HG02973 (cell line): Measurements from ENCODE around the gene KCNS3.
"Not testable (repeated sequence)": the region's sequence is repeated elsewhere in the genome, so short reads cannot be mapped to it uniquely, and the experiment has no call there.

Source experiments
- ATAC-seq: cut with Tn5 transposase; IDR thresholded peaks from one replicate; pipeline ENCODE4 v1.9.1; 2021; ENCODE audit warnings: moderate library complexity; ENCODE audit not compliant: unreplicated experiment

The KCNS3 gene

DNA sequence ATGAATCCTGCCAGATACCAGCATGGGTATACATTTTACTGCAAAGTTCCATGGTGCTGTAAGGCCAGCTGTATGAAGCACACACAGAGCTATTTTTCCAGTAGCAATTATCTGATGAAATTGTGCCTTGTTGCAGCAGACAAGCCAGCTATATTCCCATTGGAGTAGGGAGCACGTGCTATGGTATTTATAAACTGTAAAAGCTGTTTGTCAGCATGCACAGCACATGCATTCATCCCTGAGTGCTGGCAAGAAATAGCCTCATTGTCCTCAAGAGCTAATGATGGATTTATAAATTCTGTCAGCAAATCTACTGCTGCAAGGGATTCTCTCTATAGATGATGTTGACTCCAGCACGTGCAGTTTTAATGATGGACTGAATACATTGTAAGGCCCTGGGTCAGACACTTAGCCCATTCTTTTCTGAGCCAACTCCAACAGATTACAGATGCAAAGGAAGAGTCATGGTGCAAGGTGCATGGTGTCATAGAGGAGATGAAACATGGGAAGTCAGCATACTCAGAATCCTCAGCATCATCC lies 61.7 kb downstream of the KCNS3 start:
- ATAC-seq, result no peak

DNA sequence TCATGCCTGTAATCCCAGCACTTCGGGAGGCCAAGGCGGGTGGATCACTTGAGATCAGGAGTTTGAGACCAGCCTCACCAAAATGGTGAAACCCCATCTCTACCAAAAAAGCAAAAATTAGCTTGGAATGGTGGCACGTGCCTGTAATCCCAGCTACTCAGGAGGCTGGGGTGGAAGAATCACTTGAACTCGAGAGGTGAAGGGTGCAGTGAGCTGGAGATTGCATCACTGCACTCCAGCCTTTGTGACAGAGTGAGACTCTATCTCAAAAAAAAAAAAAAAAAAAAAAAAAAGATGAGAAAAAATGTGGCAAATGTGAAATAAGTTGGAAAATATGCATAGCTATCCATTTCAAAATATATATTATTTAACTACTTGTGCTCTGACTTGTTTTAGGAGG lies 65.0 kb downstream of the KCNS3 start:
- ATAC-seq, result no peak

DNA sequence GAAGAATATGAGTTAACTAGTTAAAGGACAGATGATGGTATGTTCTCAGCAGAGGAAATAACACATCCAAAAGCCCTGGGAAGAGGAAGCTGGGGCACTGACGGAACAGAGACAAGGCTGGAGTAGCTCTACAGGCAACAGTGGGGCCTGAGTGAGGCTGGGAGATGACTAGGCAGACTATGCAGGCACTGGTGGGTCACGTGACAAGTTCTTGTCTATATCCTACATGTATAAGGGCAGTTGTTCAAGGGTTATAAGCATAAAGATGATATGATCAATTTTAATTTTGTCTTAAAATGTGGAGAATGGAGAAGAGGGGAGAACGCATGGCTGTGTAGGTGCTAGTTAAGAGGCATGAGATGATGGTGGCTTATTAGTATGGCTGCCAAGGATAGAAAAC lies 68.6 kb downstream of the KCNS3 start:
- ATAC-seq, result no peak

DNA sequence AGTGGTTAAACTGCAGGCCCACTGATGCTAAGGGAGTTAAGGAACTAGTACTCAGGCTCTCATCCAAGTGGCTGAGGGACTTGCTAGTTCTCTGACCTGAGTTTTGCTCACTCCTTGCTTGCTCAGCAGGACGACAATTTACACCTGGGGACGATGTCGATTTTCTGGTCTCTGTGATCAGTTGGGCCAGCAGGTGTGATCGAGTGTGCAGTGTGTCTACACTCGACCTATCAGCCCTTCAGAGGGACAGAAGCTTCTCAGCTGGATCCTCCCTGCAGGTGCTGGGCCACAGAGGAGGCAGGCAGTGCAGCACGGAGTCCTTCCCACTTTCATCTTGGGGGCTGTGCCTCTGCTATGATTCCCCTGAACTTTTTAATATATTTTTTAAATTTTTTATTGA lies 71.5 kb downstream of the KCNS3 start:
- no peak for ATAC-seq

DNA sequence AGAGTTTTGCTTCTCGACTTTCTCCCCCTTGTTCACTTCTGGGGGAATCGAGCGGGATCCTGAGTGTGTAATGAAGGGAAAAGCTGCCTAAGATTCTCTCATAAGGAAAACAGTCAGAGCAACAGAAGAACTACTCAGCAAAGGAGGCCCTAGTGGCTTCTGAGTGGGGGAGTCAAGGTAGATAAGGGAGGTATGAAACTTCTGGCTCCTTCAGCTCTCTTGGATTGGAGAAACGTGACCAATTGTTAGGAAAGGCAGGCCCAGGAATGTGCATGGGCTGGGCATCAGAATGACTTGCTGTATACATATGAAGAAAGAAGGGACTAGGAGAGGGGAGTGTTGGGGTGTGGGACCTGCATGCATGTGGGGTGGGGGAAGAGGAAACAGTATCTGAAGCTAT lies 73.1 kb downstream of the KCNS3 start:
- ATAC-seq, result no peak

DNA sequence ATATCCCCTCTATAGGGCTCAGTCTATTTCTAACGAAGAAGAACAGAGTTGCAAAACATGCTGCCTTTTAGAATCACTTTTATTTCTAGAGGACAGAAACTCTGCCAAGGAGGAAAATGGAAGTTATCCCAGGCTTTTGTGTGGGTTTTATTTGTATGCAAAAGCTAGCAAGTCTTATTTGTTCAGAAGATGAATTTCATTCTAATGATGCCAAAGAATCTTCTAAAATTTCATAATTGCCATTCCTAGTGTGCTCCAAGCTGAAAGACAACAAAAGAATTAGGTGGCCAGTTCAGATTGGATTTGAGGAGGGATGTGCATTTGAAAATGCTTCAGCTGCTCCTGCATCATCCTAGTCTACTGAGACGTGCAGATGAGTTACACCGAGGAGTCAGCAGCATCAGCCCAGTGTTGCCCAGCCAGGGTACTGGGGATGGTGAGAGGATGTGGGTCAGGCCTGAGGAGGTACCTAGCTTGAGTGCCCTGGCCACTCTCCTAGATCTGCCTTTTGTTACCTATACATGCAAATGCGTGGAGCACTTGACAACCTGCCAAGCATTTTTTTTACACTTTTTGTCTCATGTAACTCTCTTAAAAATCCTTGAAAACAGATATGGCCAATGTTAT lies 80.1 kb downstream of the KCNS3 start:
- no peak for ATAC-seq

DNA sequence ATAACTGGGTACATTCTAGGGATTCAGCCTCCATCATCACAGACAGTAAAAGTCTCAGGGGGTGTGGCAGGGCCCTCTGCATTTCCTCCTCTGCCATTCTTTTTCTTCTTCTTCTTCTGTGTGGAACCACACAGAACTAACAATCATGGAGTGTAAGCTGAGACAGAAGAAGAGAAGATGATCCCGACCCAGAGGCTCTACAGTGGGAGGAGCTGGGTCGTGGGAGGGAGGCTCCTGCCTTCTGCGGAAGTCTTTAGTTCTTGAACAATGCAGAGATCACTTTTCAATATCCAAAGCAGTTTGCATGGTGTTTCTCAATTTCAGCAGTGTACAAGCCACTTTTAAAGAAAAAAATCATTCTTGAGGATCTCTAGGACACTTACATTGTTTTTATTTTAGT lies 80.9 kb downstream of the KCNS3 start:
- no peak for ATAC-seq

DNA sequence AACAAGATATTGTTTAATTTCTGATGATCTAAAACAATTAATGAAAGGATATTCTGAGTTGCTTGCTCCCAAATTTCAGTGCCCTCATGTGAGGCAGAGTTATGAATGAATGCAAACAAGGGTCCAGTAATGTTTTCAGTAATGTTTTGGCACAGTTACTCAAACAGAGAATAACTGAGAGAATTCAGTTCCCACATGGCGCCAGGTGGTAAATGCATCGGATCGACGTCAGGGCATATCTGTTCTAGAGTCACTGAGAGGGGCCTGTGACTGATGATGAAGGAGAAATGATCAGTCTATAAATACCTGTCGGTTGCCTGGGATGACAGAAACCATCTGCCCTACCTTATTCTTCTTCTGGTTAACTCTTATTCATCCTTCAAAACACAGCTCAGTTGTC lies 81.4 kb downstream of the KCNS3 start:
- peak; percentile 63 for ATAC-seq

DNA sequence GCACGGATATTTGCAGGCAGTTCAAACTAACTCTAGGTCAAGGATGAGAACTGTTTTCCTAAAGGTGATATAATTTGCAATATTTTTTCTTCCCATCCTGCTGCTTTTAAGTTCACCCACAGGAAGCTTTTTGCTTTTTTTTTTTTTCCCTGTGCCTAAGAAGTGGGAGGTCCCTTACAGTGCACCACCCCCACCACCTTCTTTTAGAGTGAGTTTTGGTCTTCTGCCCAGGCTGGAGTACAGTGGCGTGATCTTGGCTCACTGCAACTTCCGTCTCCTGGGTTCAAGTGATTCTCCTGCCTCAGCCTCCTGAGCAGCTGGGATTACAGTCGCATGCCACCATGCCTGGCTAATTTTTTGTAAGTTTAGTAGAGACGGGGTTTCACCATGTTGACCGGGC lies 82.5 kb downstream of the KCNS3 start:
- ATAC-seq, result no peak

DNA sequence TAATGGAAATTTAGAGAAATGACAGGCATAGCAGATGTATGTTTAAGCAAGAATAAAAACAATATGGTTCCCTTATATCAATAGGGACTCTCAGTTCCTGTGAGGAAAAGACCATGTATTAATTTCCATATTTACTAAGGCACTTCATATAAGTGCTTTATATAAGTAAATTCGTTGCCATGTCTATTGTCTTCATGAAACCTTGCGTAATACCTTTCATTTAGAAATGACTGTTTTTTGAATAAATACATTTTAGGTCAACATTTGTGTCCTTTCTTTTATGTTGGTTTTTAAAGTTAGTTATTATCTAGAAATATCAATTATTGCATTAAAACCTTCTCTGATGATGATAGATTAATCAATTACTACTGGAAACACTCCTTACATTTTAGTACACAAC lies 83.3 kb downstream of the KCNS3 start:
- no peak for ATAC-seq

DNA sequence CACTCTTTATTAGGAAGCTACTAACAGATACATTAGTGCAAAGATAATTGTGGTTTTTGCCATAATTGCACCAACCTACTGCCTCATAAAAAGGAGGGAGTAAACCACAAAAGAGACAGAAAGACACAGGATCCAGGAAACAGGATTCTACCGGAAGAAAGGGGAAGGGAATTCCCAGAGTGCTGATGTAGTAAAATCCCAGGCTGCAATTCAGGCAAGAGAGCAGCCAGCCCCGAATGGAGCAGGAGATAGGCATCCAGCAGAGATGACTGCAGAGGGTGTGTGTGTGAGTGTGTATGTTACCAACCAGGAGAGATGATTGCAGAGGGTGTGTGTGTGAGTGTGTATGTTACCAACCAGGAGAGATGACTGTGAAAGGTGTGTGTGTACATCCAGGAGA lies 84.4 kb downstream of the KCNS3 start:
- ATAC-seq, result no peak

DNA sequence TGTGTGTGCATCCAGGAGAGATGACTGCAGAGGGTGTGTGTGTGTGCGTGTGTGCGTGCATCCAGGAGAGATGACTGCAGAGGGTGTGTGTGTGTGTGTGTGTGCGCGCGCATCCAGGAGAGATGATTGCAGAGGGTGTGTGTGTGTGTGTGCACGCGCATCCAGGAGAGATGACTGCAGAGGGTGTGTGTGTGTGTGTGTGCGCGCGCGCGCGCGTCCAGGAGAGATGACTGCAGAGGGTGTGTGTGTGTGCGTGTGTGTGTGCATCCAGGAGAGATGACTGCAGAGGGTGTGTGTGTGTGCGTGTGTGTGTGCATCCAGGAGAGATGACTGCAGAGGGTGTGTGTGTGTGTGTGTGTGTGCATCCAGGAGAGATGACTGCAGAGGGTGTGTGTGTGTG lies 85.1 kb downstream of the KCNS3 start:
- not testable (repeated sequence) for ATAC-seq

DNA sequence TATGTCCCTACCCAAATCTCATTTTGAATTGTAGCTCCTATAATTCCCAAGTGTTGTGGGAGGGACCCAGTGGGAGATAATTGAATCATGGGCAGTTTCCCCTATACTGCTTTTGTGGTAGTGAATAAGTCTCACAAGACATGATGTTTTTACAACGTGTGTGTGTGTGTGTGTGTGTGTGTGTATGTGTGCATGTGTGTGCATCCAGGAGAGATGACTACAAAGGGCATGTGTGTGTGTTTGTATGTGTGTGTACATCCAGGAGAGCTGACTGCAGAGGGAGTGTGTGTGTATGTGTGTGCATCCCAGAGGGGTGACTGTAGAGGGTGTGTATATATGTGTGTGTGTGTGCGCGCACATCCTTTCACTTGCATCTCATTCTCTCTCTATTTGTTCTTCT lies 86.7 kb downstream of the KCNS3 start:
- ATAC-seq, result no peak

DNA sequence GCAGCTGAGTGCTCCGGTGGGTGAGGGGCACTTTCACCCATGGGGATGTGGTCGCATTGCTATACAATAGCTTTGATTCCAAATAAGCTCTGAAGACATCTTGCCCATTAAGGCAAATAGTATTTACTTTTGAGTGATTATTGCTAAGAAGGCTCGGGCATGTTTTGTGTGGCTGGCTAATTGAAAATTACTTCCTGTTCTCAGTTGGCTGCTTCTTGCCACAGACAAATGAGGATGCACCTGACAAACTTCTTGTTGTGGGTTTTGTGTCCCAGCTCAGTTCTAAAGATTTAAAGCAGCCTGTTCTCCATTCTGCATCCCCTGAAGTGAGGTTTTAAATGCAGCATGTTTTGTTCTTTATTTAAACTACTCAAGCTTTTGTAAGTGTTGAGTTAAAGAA lies 88.3 kb downstream of the KCNS3 start:
- no peak for ATAC-seq

DNA sequence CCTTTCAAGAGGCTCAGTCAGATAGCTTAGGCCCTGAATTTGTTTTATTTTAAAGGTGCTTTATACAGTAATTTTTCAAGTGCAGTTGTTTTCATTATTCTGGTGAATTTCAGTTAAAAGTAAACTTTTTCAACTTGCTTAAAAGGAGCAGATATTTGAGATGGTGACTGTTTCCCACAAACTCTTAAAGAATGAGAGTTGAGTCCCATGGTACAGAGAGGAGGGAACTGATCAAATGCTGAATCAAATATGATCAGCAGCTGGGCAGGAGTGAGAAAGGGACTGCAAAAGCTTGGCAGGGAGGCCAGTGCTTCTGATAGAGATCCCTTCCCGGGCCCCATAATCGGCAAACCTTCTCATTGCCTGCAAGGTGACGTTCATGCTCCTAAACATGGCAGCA lies 91.2 kb downstream of the KCNS3 start:
- no peak for ATAC-seq

DNA sequence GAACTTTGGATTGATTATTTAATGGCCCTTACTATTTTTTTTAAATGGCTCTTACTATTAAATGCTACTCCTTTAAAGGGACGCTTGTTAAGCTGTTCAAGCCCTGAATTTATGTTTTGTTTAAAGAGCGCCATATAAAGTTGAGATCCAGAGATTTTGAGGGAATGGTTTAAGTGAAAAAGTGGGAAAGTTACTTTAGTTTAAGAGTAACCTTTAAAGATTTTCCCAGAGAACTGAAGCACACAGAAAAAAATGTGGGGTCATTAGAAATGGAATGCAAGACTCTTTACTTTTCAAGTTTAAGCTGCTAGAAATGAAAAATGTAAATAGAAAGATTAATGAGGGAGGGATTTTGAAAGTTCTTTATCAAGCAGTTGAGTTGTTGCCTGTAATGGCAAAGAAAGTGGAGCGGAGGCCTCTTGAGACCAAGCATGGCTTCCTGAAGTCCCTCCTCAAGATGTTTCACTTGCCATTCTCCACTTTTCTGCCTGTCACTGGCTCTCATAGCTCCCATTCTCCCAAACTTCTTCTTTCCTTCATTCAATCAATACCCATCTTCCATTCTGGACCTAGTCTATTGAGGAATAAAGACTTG lies 93.2 kb downstream of the KCNS3 start:
- no peak for ATAC-seq

DNA sequence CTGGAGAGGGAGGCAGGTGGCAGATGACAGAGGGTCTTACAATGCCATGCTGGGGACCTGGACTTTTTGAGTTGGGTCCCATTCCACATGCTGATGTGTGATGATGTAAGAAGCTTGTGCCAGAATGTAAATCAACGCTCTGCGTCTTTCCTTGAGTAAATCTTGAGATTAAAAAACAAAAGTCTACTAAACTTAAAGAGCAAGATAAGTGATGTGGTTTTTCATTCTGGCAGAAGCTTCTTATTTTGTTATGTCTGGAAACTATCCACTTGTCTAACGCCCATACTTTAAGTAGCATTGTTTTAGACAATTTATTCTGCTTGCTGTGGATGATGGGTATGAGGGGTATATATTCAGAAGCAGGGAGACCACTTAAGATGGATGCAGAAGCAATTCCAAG lies 94.5 kb downstream of the KCNS3 start:
- ATAC-seq, result no peak

DNA sequence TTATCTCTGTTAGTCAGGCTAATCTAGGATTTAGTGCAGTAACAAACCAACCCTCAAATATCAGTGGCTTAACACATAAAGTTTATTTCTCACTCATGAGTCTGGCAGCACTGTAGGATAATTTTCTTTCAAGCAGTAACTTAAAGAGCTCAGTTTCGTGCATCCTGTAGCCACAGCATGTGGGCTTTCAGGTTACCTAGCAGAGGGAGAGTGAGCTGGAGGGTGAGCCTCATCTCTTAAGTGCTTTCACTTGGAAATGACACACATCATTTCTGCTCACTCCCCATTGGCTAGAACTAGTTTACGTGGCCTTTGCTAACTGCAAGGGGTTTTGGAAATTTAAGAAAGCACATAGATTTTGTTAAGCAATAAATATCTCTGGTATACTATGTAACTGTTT lies 96.9 kb downstream of the KCNS3 start:
- no peak for ATAC-seq

DNA sequence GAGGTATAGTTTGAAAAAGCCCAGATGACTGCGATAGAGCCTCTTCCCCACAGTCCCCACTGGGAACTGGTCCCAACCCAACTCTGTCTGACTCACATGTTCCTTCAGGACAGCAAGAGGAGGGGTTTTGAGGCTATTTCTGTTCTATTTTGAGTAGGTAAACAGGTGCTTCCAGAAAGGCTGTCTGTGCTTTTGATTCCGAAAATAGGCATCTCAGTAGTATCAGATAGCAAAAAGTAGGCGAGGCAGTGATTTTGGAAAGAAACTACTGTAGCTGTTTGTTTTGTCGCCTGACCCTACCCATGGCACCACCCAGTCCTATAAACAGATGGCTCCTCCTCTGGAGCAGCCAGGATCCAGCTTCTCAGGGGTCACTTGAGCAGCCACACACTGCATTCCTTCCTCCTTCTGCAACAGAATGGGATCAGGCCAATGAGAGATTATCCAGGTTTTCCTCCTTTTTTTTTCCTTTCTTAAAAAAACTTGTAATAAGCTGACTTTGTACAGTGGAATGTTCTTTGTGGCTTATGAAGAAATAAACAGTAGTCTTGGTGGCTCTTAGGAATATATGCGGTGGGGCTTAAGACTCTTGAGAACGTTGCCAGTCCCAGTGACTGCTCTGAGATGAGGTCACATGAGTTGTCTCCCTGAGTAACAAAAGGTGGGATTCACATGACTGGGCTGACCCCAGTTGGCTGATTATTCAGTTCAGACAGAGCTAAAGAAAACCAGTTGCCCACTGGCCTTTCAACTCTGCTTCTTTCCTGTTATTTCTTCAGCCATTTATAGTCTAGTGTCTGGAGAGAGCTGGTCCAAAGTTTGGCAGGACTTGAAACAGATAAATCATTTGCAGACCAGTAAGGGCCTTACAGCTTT lies 98.6 kb downstream of the KCNS3 start:
- no peak for ATAC-seq

DNA sequence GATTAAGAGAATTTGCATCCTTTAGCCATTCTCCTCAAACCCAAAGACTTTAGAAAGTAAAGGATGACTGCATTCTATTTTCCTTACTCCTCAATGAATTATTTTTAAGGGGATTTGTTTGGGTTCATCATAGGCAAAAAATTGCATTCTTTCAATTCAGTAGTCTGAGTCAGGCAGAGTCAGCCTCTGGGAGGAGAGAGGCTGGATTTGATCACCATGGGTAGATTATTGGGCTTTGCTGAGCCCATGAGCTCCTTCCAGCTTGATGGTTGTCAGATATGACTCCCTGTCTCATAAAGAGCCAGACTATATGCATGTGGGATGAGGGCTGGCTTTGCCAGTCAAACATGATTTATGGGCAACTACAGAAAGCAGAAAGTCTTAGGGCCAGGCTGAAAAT lies 101.2 kb downstream of the KCNS3 start:
- ATAC-seq, result no peak

DNA sequence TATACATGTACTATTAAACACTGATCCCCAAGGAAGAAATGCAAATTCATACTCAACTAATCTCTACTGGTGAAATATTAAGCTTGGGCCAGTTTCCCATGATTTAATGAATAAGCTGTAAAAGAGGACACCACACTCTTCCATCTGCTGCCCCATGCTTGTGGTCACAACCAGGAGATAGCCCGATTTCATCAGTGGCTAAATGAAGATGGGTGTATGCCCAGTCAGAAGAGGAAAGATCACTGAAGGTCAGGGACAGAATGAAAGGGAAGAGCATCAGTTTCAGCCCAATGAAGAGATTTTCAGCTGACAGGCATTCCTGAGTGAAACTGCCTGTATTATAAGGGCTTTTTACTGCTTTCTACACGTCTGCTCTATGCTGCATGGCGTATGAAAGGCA lies 103.5 kb downstream of the KCNS3 start:
- no peak for ATAC-seq
